Fibroblast of pulmonary artery (primary cell): ENCODE results near the gene ASB7.

Source experiments
- DNase-seq: peaks from one replicate; pipeline ENCODE4 v3.0.0-alpha.2; 2010; ENCODE audit warnings: low read depth
- H3K4me3 ChIP-seq: replicated peaks from 2 replicates; pipeline ENCODE4 v1.5.1; 2011; ENCODE audit warnings: low read depth, mild to moderate bottlenecking, control low read depth, low read length, moderate library complexity
- CTCF ChIP-seq: IDR thresholded peaks from 2 replicates; pipeline ENCODE4 v1.5.1; 2011; ENCODE audit warnings: mild to moderate bottlenecking, control low read depth, low read length, inconsistent platforms; ENCODE audit errors: missing control alignments

Gene ASB7

GRCh38 chr15:100595964-100596363, 6.4 kb upstream of the ASB7 start:
- DNase-seq, result no peak
- H3K4me3 ChIP-seq, result no peak overlapping the region
- no peak for TF ChIP-seq CTCF

GRCh38 chr15:100596792-100597191, 5.6 kb upstream of the ASB7 start:
- no peak for TF ChIP-seq CTCF
- peak; percentile 24 for DNase-seq
- H3K4me3 ChIP-seq, result no peak overlapping the region

- DNase-seq, result no peak
- no peak overlapping the region for H3K4me3 ChIP-seq
- TF ChIP-seq CTCF, result no peak
These were observed 4.5 kb upstream of the ASB7 start for GRCh38 chr15:100597862-100598261.

- H3K4me3 ChIP-seq, result no peak overlapping the region
- DNase-seq, result no peak
- no peak for TF ChIP-seq CTCF
These were observed 3.7 kb upstream of the ASB7 start for GRCh38 chr15:100598655-100599054.

GRCh38 chr15:100601163-100601562, 1.2 kb upstream of the ASB7 start:
- H3K4me3 ChIP-seq, result peak overlapping the region; percentile 87
- TF ChIP-seq CTCF, result no peak
- DNase-seq, result peak; percentile 17

GRCh38 chr15:100601617-100602063, 749 bp upstream of the ASB7 start:
- peak overlapping the region; percentile 87 for H3K4me3 ChIP-seq
- TF ChIP-seq CTCF, result no peak
- no peak for DNase-seq

- peak overlapping the region; percentile 93 for H3K4me3 ChIP-seq
- peak; percentile 8 for DNase-seq
- no peak for TF ChIP-seq CTCF
These were observed 519 bp downstream of the ASB7 start for GRCh38 chr15:100602823-100603393.
